ENCODE results near the gene COL23A1. TPM values are rescaled to one million over a fixed set of nuclear protein-coding genes. Genes with fewer than 3 reads are reported as not detected.

COL23A1 gene
- total RNA-seq, 1 experiment from 2014 or later: 15.0 TPM

DNA sequence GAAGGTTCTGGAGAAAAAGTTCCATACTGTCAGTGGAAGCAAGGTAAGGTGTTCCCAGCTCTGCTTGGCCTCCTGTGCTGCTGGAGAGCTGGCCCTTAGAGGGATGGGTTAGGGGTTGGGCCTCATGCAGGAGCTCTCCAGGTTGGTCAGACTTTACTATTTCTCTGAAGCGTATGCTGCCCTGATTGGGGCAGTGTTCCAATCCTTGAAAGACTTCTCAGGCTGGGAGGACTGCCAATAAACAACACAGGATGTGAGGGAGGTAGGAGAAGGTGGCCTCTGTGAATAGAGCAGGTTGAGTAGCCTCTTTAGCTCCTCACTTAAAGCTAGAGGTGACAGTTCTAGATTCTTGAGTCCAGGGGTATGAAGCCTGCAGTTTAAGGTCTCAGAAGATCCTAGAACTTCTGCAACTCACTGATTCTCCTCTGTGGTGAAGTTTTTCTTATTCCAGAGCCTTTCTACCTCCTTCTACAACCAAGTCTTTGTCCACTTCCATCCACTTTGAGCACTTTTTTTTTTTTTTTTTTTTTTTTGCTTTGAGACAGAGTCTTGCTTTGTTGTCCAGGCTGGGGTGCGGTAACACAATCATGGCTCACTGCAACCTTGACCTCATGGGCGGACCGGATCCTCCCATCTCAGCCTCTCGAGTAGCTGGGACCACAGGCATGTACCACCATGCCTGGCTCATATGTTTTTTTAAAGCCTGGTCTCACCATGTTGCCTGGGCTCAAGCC, 382.8 kb downstream of the COL23A1 start:
- ATAC-seq: no peak
- ChIA-PET POLR2A (interaction anchor here (0.5 kb wide), 1 partner anchor 1697 kb away, joined by 3 read pairs; no protein-coding TSS in a partner anchor), CTCF (interaction anchor here (0.6 to 1.1 kb wide), 3 partner anchors 11 to 30 kb away, joined by 3 to 6 read pairs (median 4); no protein-coding TSS in a partner anchor)
- H3K4me3 Mint-ChIP-seq: peak overlapping the region; percentile 80; the same call in 1 of the 2 replicates
- H3K9me3 Mint-ChIP-seq: no peaks in the 10 kb centered on the region
- TF ChIP-seq ZNF121 (CRISPR knock-in tag; IDR thresholded peaks at IDR 0.05): peak; percentile 13; the same call in 1 of the 2 replicates
- no peak for TF ChIP-seq GABPB1 (CRISPR knock-in tag; IDR thresholded peaks at IDR 0.05)
- peaks cover 73% of the 10 kb centered on the region for H3K36me3 Mint-ChIP-seq
- H3K27me3 Mint-ChIP-seq (ENCODE audit: low read depth): peaks cover under 1% of the 10 kb centered on the region; the same call in 1 of the 2 replicates
- H3K27ac Mint-ChIP-seq: 0 out of 2 replicates have a peak overlapping the region, but pooled peaks have one; percentile 64
- peaks cover 21% of the 10 kb centered on the region for H3K4me1 Mint-ChIP-seq
- DNase-seq (ENCODE audit: low spot score): no peak

DNA sequence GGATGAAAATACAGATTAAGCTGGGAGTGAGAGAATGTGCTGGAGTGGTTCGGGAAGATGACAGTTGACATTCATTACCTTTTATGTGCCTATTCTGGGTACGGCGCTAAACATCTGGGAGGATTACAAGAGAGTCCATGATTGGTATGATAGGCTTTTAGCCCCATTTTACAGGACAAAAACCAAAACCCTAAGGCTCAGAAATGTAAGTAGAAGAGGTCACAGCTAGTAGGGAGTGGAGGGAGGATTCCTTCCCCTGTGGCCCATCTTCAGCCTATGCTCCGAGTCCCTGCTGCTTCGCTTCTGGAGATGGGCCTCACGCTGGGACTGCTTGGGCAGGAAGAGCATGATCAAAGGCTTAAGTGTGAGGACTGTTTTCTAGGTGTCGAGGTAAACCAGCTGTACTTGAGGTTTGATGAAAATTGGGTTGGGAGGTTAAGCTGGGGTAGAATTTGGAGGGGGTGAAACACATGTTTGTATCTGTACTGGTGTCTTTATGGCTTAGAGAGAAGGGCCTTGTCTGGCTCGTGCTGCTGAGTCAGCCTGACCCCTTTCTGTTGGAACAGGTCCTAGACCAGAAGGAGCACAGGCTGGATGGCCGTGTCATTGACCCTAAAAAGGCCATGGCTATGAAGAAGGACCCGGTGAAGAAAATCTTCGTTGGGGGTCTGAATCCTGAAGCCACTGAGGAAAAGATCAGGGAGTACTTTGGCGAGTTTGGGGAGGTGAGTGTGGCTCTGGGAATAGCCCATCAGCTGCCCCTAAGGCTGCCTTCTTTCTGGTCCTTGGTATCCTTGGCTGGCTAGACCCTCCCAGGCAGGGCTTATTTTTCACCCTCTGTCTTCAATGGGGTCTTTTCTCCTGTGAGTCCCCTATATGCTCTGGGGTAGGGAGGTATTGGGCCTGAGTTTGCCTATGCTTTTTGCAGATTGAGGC, 383.8 kb downstream of the COL23A1 start:
- Mint-ChIP-seq H3K4me1 (peaks cover 21% of the 10 kb centered on the region), H3K9me3 (no peaks in the 10 kb centered on the region), H3K27me3 (ENCODE audit: low read depth) (peaks cover 7% of the 10 kb centered on the region; the same call in 1 of the 2 replicates), H3K4me3 (peak overlapping the region; percentile 80), H3K36me3 (peaks cover 64% of the 10 kb centered on the region), H3K27ac (peak overlapping the region; percentile 78)
- DNase-seq (ENCODE audit: low spot score) (peak; percentile 6), ATAC-seq (no peak)
- ChIA-PET CTCF (interaction anchor here (1.6 kb wide), 1 partner anchor 130 kb away, joined by 4 read pairs; no protein-coding TSS in a partner anchor), POLR2A (interaction anchor here (0.5 kb wide), 1 partner anchor 1698 kb away, joined by 3 read pairs; no protein-coding TSS in a partner anchor)
- TF ChIP-seq, protein P1, sequence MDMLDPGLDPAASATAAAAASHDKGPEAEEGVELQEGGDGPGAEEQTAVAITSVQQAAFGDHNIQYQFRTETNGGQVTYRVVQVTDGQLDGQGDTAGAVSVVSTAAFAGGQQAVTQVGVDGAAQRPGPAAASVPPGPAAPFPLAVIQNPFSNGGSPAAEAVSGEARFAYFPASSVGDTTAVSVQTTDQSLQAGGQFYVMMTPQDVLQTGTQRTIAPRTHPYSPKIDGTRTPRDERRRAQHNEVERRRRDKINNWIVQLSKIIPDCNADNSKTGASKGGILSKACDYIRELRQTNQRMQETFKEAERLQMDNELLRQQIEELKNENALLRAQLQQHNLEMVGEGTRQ (CRISPR knock-in tag; IDR thresholded peaks at IDR 0.05): no peak
- TF ChIP-seq ATF1 (CRISPR knock-in tag; IDR thresholded peaks at IDR 0.05) (no peak), OVOL2 (CRISPR knock-in tag; IDR thresholded peaks at IDR 0.05; ENCODE audit: borderline replicate concordance) (no peak), ZNF121 (CRISPR knock-in tag; IDR thresholded peaks at IDR 0.05) (no peak), JUN (CRISPR knock-in tag; IDR thresholded peaks at IDR 0.05) (no peak), ZNF317 (CRISPR knock-in tag; IDR thresholded peaks at IDR 0.05; ENCODE audit: borderline replicate concordance, low read depth) (no peak), TCF7 (CRISPR knock-in tag; IDR thresholded peaks at IDR 0.05; ENCODE audit: low read depth) (no peak), ZNF138 (CRISPR knock-in tag; conservative IDR thresholded peaks at IDR 0.05) (no peak)
- TF ChIP-seq, protein P2, sequence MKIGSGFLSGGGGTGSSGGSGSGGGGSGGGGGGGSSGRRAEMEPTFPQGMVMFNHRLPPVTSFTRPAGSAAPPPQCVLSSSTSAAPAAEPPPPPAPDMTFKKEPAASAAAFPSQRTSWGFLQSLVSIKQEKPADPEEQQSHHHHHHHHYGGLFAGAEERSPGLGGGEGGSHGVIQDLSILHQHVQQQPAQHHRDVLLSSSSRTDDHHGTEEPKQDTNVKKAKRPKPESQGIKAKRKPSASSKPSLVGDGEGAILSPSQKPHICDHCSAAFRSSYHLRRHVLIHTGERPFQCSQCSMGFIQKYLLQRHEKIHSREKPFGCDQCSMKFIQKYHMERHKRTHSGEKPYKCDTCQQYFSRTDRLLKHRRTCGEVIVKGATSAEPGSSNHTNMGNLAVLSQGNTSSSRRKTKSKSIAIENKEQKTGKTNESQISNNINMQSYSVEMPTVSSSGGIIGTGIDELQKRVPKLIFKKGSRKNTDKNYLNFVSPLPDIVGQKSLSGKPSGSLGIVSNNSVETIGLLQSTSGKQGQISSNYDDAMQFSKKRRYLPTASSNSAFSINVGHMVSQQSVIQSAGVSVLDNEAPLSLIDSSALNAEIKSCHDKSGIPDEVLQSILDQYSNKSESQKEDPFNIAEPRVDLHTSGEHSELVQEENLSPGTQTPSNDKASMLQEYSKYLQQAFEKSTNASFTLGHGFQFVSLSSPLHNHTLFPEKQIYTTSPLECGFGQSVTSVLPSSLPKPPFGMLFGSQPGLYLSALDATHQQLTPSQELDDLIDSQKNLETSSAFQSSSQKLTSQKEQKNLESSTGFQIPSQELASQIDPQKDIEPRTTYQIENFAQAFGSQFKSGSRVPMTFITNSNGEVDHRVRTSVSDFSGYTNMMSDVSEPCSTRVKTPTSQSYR (CRISPR knock-in tag; IDR thresholded peaks at IDR 0.05): no peak
- TF ChIP-seq, protein P3, sequence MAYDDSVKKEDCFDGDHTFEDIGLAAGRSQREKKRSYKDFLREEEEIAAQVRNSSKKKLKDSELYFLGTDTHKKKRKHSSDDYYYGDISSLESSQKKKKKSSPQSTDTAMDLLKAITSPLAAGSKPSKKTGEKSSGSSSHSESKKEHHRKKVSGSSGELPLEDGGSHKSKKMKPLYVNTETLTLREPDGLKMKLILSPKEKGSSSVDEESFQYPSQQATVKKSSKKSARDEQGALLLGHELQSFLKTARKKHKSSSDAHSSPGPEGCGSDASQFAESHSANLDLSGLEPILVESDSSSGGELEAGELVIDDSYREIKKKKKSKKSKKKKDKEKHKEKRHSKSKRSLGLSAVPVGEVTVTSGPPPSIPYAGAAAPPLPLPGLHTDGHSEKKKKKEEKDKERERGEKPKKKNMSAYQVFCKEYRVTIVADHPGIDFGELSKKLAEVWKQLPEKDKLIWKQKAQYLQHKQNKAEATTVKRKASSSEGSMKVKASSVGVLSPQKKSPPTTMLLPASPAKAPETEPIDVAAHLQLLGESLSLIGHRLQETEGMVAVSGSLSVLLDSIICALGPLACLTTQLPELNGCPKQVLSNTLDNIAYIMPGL (CRISPR knock-in tag; IDR thresholded peaks at IDR 0.05): no peak
- TF ChIP-seq, protein P4, sequence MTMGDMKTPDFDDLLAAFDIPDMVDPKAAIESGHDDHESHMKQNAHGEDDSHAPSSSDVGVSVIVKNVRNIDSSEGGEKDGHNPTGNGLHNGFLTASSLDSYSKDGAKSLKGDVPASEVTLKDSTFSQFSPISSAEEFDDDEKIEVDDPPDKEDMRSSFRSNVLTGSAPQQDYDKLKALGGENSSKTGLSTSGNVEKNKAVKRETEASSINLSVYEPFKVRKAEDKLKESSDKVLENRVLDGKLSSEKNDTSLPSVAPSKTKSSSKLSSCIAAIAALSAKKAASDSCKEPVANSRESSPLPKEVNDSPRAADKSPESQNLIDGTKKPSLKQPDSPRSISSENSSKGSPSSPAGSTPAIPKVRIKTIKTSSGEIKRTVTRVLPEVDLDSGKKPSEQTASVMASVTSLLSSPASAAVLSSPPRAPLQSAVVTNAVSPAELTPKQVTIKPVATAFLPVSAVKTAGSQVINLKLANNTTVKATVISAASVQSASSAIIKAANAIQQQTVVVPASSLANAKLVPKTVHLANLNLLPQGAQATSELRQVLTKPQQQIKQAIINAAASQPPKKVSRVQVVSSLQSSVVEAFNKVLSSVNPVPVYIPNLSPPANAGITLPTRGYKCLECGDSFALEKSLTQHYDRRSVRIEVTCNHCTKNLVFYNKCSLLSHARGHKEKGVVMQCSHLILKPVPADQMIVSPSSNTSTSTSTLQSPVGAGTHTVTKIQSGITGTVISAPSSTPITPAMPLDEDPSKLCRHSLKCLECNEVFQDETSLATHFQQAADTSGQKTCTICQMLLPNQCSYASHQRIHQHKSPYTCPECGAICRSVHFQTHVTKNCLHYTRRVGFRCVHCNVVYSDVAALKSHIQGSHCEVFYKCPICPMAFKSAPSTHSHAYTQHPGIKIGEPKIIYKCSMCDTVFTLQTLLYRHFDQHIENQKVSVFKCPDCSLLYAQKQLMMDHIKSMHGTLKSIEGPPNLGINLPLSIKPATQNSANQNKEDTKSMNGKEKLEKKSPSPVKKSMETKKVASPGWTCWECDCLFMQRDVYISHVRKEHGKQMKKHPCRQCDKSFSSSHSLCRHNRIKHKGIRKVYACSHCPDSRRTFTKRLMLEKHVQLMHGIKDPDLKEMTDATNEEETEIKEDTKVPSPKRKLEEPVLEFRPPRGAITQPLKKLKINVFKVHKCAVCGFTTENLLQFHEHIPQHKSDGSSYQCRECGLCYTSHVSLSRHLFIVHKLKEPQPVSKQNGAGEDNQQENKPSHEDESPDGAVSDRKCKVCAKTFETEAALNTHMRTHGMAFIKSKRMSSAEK (CRISPR knock-in tag; IDR thresholded peaks at IDR 0.05; ENCODE audit: borderline replicate concordance): no peak
- TF ChIP-seq, protein P5, sequence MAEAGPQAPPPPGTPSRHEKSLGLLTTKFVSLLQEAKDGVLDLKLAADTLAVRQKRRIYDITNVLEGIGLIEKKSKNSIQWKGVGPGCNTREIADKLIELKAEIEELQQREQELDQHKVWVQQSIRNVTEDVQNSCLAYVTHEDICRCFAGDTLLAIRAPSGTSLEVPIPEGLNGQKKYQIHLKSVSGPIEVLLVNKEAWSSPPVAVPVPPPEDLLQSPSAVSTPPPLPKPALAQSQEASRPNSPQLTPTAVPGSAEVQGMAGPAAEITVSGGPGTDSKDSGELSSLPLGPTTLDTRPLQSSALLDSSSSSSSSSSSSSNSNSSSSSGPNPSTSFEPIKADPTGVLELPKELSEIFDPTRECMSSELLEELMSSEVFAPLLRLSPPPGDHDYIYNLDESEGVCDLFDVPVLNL (CRISPR knock-in tag; IDR thresholded peaks at IDR 0.05; ENCODE audit: borderline replicate concordance, low read depth): no peak
- TF ChIP-seq, protein P6, sequence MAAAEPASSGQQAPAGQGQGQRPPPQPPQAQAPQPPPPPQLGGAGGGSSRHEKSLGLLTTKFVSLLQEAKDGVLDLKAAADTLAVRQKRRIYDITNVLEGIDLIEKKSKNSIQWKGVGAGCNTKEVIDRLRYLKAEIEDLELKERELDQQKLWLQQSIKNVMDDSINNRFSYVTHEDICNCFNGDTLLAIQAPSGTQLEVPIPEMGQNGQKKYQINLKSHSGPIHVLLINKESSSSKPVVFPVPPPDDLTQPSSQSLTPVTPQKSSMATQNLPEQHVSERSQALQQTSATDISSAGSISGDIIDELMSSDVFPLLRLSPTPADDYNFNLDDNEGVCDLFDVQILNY (CRISPR knock-in tag; IDR thresholded peaks at IDR 0.05): no peak
- TF ChIP-seq, protein P7, sequence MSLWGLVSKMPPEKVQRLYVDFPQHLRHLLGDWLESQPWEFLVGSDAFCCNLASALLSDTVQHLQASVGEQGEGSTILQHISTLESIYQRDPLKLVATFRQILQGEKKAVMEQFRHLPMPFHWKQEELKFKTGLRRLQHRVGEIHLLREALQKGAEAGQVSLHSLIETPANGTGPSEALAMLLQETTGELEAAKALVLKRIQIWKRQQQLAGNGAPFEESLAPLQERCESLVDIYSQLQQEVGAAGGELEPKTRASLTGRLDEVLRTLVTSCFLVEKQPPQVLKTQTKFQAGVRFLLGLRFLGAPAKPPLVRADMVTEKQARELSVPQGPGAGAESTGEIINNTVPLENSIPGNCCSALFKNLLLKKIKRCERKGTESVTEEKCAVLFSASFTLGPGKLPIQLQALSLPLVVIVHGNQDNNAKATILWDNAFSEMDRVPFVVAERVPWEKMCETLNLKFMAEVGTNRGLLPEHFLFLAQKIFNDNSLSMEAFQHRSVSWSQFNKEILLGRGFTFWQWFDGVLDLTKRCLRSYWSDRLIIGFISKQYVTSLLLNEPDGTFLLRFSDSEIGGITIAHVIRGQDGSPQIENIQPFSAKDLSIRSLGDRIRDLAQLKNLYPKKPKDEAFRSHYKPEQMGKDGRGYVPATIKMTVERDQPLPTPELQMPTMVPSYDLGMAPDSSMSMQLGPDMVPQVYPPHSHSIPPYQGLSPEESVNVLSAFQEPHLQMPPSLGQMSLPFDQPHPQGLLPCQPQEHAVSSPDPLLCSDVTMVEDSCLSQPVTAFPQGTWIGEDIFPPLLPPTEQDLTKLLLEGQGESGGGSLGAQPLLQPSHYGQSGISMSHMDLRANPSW (CRISPR knock-in tag; conservative IDR thresholded peaks at IDR 0.05; ENCODE audit: low read depth): no peak
